GM21447 (cell line): ENCODE results near the gene KIF5C.
A peak's percentile ranks its signal among the peaks of the same experiment; 100 is the strongest.
"Not testable (repeated sequence)": the region's sequence is repeated elsewhere in the genome, so short reads cannot be mapped to it uniquely, and the experiment has no call there.

Experiments
- ATAC-seq: cut with Tn5 transposase; IDR thresholded peaks from one replicate; pipeline ENCODE4 v1.9.1; 2021; ENCODE audit not compliant: unreplicated experiment

The KIF5C gene

GRCh38 chr2:148874868-148875341, at the start of gene KIF5C:
Gene KIF5C, plus strand, starts transcription at chr2:148875227. Its CDS starts 391 bp downstream, at chr2:148875618.
- ATAC-seq: peak; percentile 96

- no peak for ATAC-seq
Observed at GRCh38 chr2:148826791-148827190, 48.2 kb upstream of the KIF5C start.

GRCh38 chr2:148828941-148829340, 46.1 kb upstream of the KIF5C start:
- no peak for ATAC-seq

GRCh38 chr2:148829618-148830017, 45.4 kb upstream of the KIF5C start:
- ATAC-seq: no peak

GRCh38 chr2:148832637-148833036, 42.4 kb upstream of the KIF5C start:
- no peak for ATAC-seq

GRCh38 chr2:148842050-148842449, 33.0 kb upstream of the KIF5C start:
- ATAC-seq: no peak

- ATAC-seq: no peak
Observed at GRCh38 chr2:148848146-148848545, 26.9 kb upstream of the KIF5C start.

GRCh38 chr2:148853458-148853857, 21.6 kb upstream of the KIF5C start:
- ATAC-seq: no peak

GRCh38 chr2:148860037-148860436, 15.0 kb upstream of the KIF5C start:
- no peak for ATAC-seq

- ATAC-seq: no peak
Observed at GRCh38 chr2:148861367-148861766, 13.7 kb upstream of the KIF5C start.

- ATAC-seq: not testable (repeated sequence)
Observed at GRCh38 chr2:148862478-148862877, 12.5 kb upstream of the KIF5C start.

- no peak for ATAC-seq
Observed at GRCh38 chr2:148865512-148865911, 9.5 kb upstream of the KIF5C start.

GRCh38 chr2:148866091-148866490, 8.9 kb upstream of the KIF5C start:
- no peak for ATAC-seq

- no peak for ATAC-seq
Observed at GRCh38 chr2:148867079-148867769, 7.8 kb upstream of the KIF5C start.

- ATAC-seq: peak; percentile 17
Observed at GRCh38 chr2:148875387-148876051, 492 bp downstream of the KIF5C start.

GRCh38 chr2:148876202-148876594, 1.2 kb downstream of the KIF5C start:
- no peak for ATAC-seq

GRCh38 chr2:148876595-148877402, 1.8 kb downstream of the KIF5C start:
- ATAC-seq: no peak

GRCh38 chr2:148877403-148877740, 2.3 kb downstream of the KIF5C start:
- no peak for ATAC-seq

- no peak for ATAC-seq
Observed at GRCh38 chr2:148880636-148881035, 5.6 kb downstream of the KIF5C start.

- no peak for ATAC-seq
Observed at GRCh38 chr2:148882051-148882450, 7.0 kb downstream of the KIF5C start.

- no peak for ATAC-seq
Observed at GRCh38 chr2:148885209-148885608, 10.2 kb downstream of the KIF5C start.

- no peak for ATAC-seq
Observed at GRCh38 chr2:148885988-148886387, 11.0 kb downstream of the KIF5C start.
